Testis (tissue), 2 donors: ENCODE measurements around the gene URM1.

ENCODE experiments used
- POLR2A ChIP-seq: fragments of 450-650 bp; IDR thresholded peaks from one replicate; pipeline ENCODE4 v1.6.1; 2017; ENCODE audit warnings: antibody characterized with exemption, mild to moderate bottlenecking, moderate library complexity
- TF ChIP-seq, protein P1 (sequence below), 3 experiments: fragments of 450-650 bp in 2 of 3; fragments of 200-600 bp in 1 of 3; sonication (generic) in 1 of 3; IDR thresholded peaks; one replicate each; pipeline ENCODE4 v1.5.1; 2016 to 2019; ENCODE audit warnings: antibody characterized with exemption in 3 of 3, mild to moderate bottlenecking in 2 of 3, moderate library complexity in 1 of 3

DNA sequence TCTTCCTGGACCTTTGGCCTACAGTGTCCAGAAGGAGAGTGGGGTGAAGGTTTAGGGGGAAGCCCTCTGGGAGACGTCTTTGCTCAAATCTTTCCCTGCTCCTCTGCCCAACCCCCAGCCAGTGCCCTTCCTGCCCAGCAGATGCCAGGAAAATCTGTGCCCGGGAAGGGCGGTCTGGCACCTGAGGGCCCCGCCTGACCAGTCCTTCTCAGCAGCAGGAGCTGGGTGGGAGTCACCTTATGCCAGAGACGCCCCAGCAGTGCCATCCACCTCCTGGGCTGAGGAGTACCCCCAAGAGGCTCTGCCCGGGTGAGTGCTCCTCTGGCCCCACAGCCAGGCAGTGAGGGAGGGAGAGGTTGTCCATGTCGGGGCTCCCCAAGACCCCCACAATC is 34.6 kb downstream of the URM1 start:
- no peak for TF ChIP-seq POLR2A
- TF ChIP-seq, protein P1, sequence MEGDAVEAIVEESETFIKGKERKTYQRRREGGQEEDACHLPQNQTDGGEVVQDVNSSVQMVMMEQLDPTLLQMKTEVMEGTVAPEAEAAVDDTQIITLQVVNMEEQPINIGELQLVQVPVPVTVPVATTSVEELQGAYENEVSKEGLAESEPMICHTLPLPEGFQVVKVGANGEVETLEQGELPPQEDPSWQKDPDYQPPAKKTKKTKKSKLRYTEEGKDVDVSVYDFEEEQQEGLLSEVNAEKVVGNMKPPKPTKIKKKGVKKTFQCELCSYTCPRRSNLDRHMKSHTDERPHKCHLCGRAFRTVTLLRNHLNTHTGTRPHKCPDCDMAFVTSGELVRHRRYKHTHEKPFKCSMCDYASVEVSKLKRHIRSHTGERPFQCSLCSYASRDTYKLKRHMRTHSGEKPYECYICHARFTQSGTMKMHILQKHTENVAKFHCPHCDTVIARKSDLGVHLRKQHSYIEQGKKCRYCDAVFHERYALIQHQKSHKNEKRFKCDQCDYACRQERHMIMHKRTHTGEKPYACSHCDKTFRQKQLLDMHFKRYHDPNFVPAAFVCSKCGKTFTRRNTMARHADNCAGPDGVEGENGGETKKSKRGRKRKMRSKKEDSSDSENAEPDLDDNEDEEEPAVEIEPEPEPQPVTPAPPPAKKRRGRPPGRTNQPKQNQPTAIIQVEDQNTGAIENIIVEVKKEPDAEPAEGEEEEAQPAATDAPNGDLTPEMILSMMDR (IDR thresholded peaks at IDR 0.05): no peak
